WTC11 (cell line): ENCODE measurements around the gene CDKL5.

ENCODE experiments used
- CBFB ChIP-seq: sonication (generic); formaldehyde crosslinking; IDR thresholded peaks from 2 replicates; pipeline ENCODE4 v1.8.1; 2022; ENCODE audit warnings: mild to moderate bottlenecking, low read depth, missing genetic modification reagents
- CREB1 ChIP-seq: sonication (generic); formaldehyde crosslinking; IDR thresholded peaks from 2 replicates; pipeline ENCODE4 v1.8.0; 2023; ENCODE audit warnings: mild to moderate bottlenecking, missing genetic modification reagents
- CTCF ChIP-seq: fragments of 200-600 bp; IDR thresholded peaks from 2 replicates; pipeline ENCODE4 v1.8.0; 2022; ENCODE audit warnings: antibody characterized with exemption
- ELF4 ChIP-seq: sonication (generic); formaldehyde crosslinking; IDR thresholded peaks from 2 replicates; pipeline ENCODE4 v1.8.1; 2022; ENCODE audit warnings: low read depth, mild to moderate bottlenecking, moderate library complexity, missing genetic modification reagents
- PRDM15 ChIP-seq: sonication (generic); formaldehyde crosslinking; IDR thresholded peaks from 2 replicates; pipeline ENCODE4 v1.8.0; 2022; ENCODE audit warnings: missing genetic modification reagents
- ZNF138 ChIP-seq: sonication (generic); formaldehyde crosslinking; conservative IDR thresholded peaks from 2 replicates; pipeline ENCODE4 v1.8.1; 2022; ENCODE audit warnings: mild to moderate bottlenecking, moderate library complexity, missing genetic modification reagents
- ZNF263 ChIP-seq: sonication (generic); formaldehyde crosslinking; IDR thresholded peaks from 2 replicates; pipeline ENCODE4 v1.8.1; 2022; ENCODE audit warnings: low read depth, mild to moderate bottlenecking, moderate library complexity, missing genetic modification reagents

GRCh38 chrX:18661273-18661672 lies 235.9 kb downstream of the CDKL5 start:
- no peak for TF ChIP-seq CTCF
- TF ChIP-seq PRDM15 (CRISPR knock-in tag), result no peak
- TF ChIP-seq CBFB, result no peak
- TF ChIP-seq ELF4 (CRISPR knock-in tag), result no peak
- TF ChIP-seq ZNF138, result no peak
- no peak for TF ChIP-seq ZNF263 (CRISPR knock-in tag)
- TF ChIP-seq CREB1 (CRISPR knock-in tag), result no peak
